Common myeloid progenitor, CD34-positive (primary cell): ENCODE data around the gene PPP1R26.
A peak's percentile ranks its signal among the peaks of the same experiment; 100 is the strongest.

ENCODE experiments used
- CTCF ChIA-PET: fragments of 350-600 bp; sonication (Branson Sonifier 250); formaldehyde crosslinking; loops from one replicate; lab custom pipeline; 2021; ENCODE audit warnings: antibody characterized with exemption; lab: Charles Lee
- POLR2A ChIA-PET: fragments of 350-600 bp; sonication (Branson Sonifier 250); formaldehyde crosslinking; loops from one replicate; lab custom pipeline; 2021; ENCODE audit warnings: antibody characterized with exemption; lab: Charles Lee
- DNase-seq, 3 donors: peaks; one replicate each; pipeline versions ENCODE4 v3.0.0 to v3.0.0-alpha.2; 2013
- H3K27ac ChIP-seq, 2 experiments: 1 replicate in 1 of 2; 2 replicates in 1 of 2; pipeline ENCODE4 v1.7.0; 2013; ENCODE audit warnings: inconsistent platforms in 2 of 2, low read length in 2 of 2, mild to moderate bottlenecking in 2 of 2, low read depth in 1 of 2, moderate library complexity in 1 of 2; ENCODE audit not compliant: severe bottlenecking in 2 of 2, insufficient read depth in 1 of 2, poor library complexity in 1 of 2
- H3K27me3 ChIP-seq, 5 experiments: replicated peaks in 2 of 5; 1 replicate in 3 of 5; 2 replicates in 2 of 5; pipeline versions ENCODE4 v1.6.1 to v1.7.0; 2013; ENCODE audit warnings: low read length in 4 of 5, mild to moderate bottlenecking in 2 of 5, moderate library complexity in 2 of 5, inconsistent platforms in 1 of 5; ENCODE audit not compliant: insufficient read depth in 5 of 5, control insufficient read depth in 4 of 5
- H3K36me3 ChIP-seq, 4 experiments: 1 replicate in 2 of 4; 2 replicates in 2 of 4; pipeline versions ENCODE4 v1.6.1 to v1.7.0; 2013; ENCODE audit warnings: low read length in 3 of 4, control low read depth in 1 of 4, mild to moderate bottlenecking in 1 of 4; ENCODE audit not compliant: control insufficient read depth in 4 of 4, insufficient read depth in 4 of 4
- H3K4me1 ChIP-seq, 4 experiments: 1 replicate in 3 of 4; 2 replicates in 1 of 4; pipeline versions ENCODE4 v1.6.1 to v1.7.1; 2013; ENCODE audit warnings: low read length in 3 of 4, mild to moderate bottlenecking in 3 of 4, control low read depth in 1 of 4, inconsistent platforms in 1 of 4, moderate library complexity in 1 of 4; ENCODE audit not compliant: control insufficient read depth in 4 of 4, insufficient read depth in 4 of 4; ENCODE audit errors: control extremely low read depth in 1 of 4
- H3K4me3 ChIP-seq, 7 experiments: 1 replicate in 4 of 7; 2 replicates in 3 of 7; pipeline versions ENCODE4 v1.5.1 to v1.7.0; 2013; ENCODE audit warnings: mild to moderate bottlenecking in 7 of 7, low read length in 6 of 7, moderate library complexity in 6 of 7, inconsistent platforms in 2 of 7, low read depth in 2 of 7, control low read depth in 1 of 7; ENCODE audit not compliant: insufficient read depth in 4 of 7, control insufficient read depth in 1 of 7; ENCODE audit errors: extremely low read depth in 1 of 7
- H3K9me3 ChIP-seq, 5 experiments: 1 replicate in 4 of 5; 2 replicates in 1 of 5; pipeline versions ENCODE4 v1.6.1 to v1.7.1; 2013; ENCODE audit warnings: low read length in 4 of 5, mild to moderate bottlenecking in 2 of 5, inconsistent platforms in 1 of 5, low read depth in 1 of 5, moderate library complexity in 1 of 5; ENCODE audit not compliant: control insufficient read depth in 4 of 5, insufficient read depth in 2 of 5; ENCODE audit errors: control extremely low read depth in 1 of 5
- WGBS: methylation state at CpG from one replicate; pipeline ENCODE4 v1.1.5; 2013; ENCODE audit not compliant: insufficient coverage; 5-methylcytosine and 5-hydroxymethylcytosine counted together

The PPP1R26 gene

DNA sequence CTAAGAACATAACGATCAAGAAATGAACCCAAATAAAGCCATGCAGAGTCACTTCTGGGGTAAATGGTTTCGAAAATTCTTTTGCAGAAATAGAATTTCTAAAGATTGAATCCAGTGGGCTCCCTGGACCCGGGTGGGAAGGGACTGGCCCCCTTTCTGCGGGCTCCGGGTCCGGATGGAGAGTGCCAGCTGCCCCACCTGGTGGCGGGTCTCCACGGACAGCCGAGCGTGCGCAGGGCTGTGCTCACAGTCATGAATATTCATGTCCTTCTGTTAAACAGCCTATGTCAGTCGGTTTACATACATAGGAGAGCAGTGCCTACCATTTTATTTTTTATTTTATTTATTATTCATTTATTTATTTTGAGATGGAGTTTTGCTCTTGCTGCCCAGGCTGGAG, 4.7 kb upstream of the PPP1R26 start:
- no peak overlapping the region for H3K4me3 ChIP-seq
- no peaks in the 10 kb centered on the region for H3K9me3 ChIP-seq
- DNase-seq, result peak; percentile 51 to 75 (median 74)
- H3K36me3 ChIP-seq, result no peaks in the 10 kb centered on the region
- no peak overlapping the region for H3K27ac ChIP-seq
- ChIA-PET POLR2A (interaction anchor here (0.6 kb wide), 1 partner anchor 8 kb away, joined by 4 read pairs; no protein-coding TSS in a partner anchor), CTCF (interaction anchor here (1.2 kb wide), 1 partner anchor 13 kb away, joined by 4 read pairs; no protein-coding TSS in a partner anchor)
- H3K27me3 ChIP-seq, result peaks cover 0 to 2% (median 0%) of the 10 kb centered on the region in 5 experiments
- peaks cover 0 to 6% (median 3%) of the 10 kb centered on the region in 4 experiments for H3K4me1 ChIP-seq
- WGBS, result 14% methylated on average over 11 of the region's 12 CpGs

DNA sequence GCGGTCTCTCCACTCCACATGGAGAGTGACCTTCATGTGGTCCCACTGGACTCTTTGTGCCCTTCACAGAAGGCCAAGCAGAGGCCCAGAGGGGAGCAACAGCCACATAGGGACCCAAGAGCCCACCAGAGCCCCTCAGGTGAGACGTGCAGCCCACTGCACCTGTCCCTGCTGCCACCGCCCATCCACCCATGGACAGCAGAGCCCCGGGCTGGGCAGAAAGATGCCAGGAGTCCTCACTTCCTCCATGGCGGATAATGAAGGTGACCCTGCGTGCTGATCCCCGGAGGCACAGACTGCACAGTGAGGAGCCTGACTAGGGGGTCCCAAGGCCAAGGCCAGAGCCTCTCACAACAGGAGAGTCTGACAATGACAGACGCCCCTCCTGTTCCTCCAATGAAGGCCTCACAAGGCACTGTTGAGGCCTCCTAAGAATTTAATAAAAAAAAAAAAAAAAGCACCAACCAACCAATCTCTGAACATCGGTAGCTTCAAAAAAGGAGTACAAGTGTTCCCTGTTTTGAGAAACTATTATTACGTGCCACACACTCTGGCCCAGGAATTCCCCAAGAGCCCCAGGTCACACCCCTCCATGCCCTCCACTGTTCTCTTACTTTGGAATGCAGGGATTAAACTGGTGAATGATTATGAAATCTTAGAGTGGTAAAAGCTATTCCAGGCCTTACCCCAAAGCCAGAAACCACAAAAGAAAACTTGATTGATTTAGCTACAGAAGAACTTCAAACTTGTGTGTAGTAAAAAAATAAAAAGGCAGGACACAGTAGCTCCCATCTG, 2.8 kb upstream of the PPP1R26 start:
- Histone ChIP-seq H3K36me3 (no peaks in the 10 kb centered on the region), H3K4me1 (peaks cover 0 to 19% (median 15%) of the 10 kb centered on the region in 4 experiments), H3K9me3 (no peaks in the 10 kb centered on the region), H3K4me3 (no peak overlapping the region), H3K27ac (no peak overlapping the region), H3K27me3 (peaks cover 0 to 2% (median 0%) of the 10 kb centered on the region in 5 experiments)
- ChIA-PET CTCF (no interaction called here), POLR2A (no interaction called here)
- no peak for DNase-seq
- 87% methylated on average over 8 of the region's 10 CpGs for WGBS

GRCh38 chr9:135478191-135478590, 1.4 kb upstream of the PPP1R26 start:
- no peak overlapping the region for H3K27ac ChIP-seq
- POLR2A ChIA-PET, result interaction anchor here (0.7 kb wide), 1 partner anchor 20 kb away, joined by 3 read pairs; no protein-coding TSS in a partner anchor
- H3K9me3 ChIP-seq, result no peaks in the 10 kb centered on the region
- peaks cover 0 to 24% (median 15%) of the 10 kb centered on the region in 4 experiments for H3K4me1 ChIP-seq
- peaks cover 0 to 2% (median 0%) of the 10 kb centered on the region in 5 experiments for H3K27me3 ChIP-seq
- no peak overlapping the region for H3K4me3 ChIP-seq
- no peaks in the 10 kb centered on the region for H3K36me3 ChIP-seq
- no peak for DNase-seq
- CTCF ChIA-PET, result interaction anchor here (0.6 to 1.0 kb wide), 2 partner anchors 14 to 27 kb away, joined by 3 to 4 read pairs; no protein-coding TSS in a partner anchor
- 95% methylated on average over 10 of the region's 10 CpGs for WGBS

DNA sequence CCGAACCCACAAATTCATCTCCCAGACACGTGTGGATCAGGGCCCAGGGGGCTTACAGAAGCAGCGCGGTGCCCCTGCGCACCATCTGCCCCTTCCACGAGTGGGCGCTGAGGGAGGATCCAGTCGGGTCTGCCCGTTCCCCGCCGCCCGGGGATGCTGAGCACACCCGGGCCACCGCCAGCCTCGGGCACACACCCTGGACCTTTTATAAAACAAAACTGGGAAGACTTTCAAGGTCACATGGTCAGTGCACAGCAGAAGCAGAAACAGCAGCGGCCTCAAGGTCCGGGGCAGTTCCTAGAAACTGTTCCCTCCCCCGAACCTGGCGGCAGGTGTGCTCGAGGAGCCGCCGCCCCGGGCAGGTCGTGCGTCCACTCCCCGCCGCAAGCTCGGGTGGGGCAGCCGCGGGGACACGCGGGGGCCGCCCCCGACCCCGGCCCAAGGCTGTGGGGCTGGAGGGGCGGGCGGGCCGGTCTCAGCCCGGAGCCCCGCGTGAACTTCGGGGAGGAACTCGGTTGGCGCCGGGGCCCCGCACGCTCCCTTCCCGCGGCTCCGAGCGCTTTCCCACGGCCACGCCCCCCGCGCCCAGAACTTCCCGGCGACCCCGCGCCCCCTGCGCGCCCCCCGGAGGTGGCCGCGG, 633 bp upstream of the PPP1R26 start:
- no peak overlapping the region for H3K27ac ChIP-seq
- ChIA-PET CTCF (interaction anchor here (1.0 kb wide), 1 partner anchor 26 kb away, joined by 4 read pairs; no protein-coding TSS in a partner anchor), POLR2A (no interaction called here)
- H3K9me3 ChIP-seq, result no peaks in the 10 kb centered on the region
- 1% methylated on average over 50 of the region's 64 CpGs for WGBS
- DNase-seq, result peak; percentile 54 to 70 (median 54)
- peaks cover 2 to 7% (median 6%) of the 10 kb centered on the region in 4 experiments for H3K36me3 ChIP-seq
- H3K27me3 ChIP-seq, result peaks cover 0 to 2% (median 0%) of the 10 kb centered on the region in 5 experiments
- peaks cover 0 to 24% (median 15%) of the 10 kb centered on the region in 4 experiments for H3K4me1 ChIP-seq
- H3K4me3 ChIP-seq, result peak overlapping the region; percentile 27 to 88 (median 50)

DNA sequence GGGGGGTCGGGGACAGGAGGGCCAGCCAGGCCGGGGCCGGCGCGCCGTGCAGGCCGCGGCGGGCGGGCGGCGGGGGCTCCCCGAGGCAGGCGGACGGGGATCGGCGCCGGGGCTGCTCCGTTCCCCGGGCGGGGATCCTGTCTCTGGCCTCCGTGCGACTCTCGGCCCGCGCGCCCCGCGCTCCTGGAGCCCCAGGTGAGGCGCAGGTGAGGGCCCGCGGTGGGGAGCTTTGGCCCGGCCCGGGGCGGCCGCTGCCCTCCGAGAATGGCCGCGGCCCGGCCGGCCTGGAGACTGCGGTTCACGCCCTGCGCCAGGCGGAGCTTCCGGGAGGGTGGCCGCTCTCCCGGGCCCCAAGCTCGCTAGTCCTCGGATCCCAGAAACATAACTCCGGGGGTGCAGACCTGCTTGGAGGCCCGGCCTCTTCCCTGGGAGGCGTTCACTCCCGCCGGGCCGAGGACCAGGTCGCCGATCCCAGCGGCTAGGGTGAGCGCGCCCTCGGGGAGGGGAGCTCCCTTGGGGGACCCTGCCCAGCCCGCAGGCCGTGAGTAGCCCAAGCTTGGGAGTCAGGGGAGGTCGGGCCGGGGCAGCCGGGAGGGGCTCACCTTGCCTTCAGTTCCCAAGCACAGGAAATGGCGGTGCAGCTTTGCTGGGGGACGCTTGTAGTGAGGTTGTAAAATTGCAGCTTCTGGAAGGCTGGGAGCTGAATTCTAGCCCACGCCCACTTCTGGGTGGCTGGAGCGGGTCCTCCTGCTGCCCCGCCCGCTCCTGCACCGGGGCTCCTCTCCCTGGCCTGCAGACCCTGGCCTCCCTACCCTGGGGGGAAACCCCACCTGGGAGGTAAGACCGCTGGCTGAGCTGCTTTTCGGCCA, 723 bp downstream of the PPP1R26 start:
- POLR2A ChIA-PET, result no interaction called here
- peak in 2 of 3 donors; percentile 12 to 23 for DNase-seq
- Histone ChIP-seq H3K9me3 (no peaks in the 10 kb centered on the region), H3K27ac (no peak overlapping the region), H3K36me3 (peaks cover 4 to 20% (median 15%) of the 10 kb centered on the region in 4 experiments), H3K27me3 (peaks cover 0 to 2% (median 0%) of the 10 kb centered on the region in 5 experiments), H3K4me1 (peaks cover 0 to 24% (median 15%) of the 10 kb centered on the region in 4 experiments), H3K4me3 (peak overlapping the region; percentile 70 to 90 (median 81))
- WGBS, result under 1% methylated on average over 68 of the region's 76 CpGs
- CTCF ChIA-PET, result interaction anchor here (0.8 to 1.0 kb wide), 3 partner anchors 13 to 24 kb away, joined by 3 to 5 read pairs (median 4); a partner anchor contains a TSS

DNA sequence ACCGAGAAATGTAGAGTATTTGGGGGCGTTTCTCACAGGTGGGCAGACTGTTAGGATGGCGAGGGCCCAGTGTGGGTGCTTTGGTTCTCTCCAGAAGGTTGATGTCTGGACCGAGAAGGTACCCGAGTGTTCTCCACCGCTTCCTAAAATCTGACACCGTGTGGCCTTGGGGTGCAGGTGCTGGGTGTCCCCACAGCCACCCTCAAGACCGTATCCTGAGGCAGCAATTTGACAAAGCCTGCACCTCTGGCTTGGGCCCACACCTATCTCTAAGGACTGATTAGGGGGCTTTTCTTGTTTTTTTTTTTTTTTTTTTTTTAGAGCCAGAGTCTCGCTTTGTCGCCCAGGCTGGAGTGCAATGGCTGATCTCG, 1.3 kb downstream of the PPP1R26 start:
- WGBS, result 34% methylated on average over 10 of the region's 11 CpGs
- Histone ChIP-seq H3K36me3 (peaks cover 4 to 25% (median 19%) of the 10 kb centered on the region in 4 experiments), H3K27me3 (peaks cover 0 to 2% (median 0%) of the 10 kb centered on the region in 5 experiments), H3K4me3 (peak overlapping the region; percentile 70 to 90 (median 81)), H3K9me3 (no peaks in the 10 kb centered on the region), H3K4me1 (peaks cover 0 to 24% (median 15%) of the 10 kb centered on the region in 4 experiments), H3K27ac (no peak overlapping the region)
- POLR2A ChIA-PET, result no interaction called here
- CTCF ChIA-PET, result interaction anchor here (0.8 to 1.0 kb wide), 3 partner anchors 13 to 24 kb away, joined by 3 to 5 read pairs (median 4); a partner anchor contains a TSS
- peak in 2 of 3 donors; percentile 31 to 42 for DNase-seq
